ENCODE results near the gene CCL14. TPM values are rescaled to one million over a fixed set of nuclear protein-coding genes. Genes with fewer than 3 reads are reported as not detected.
A peak's percentile ranks its signal among the peaks of the same experiment; 100 is the strongest.
"Not testable (repeated sequence)": the region's sequence is repeated elsewhere in the genome, so short reads cannot be mapped to it uniquely, and the experiment has no call there.

The CCL14 gene
- total RNA-seq, 1 experiment from 2014 or later: not detected

DNA sequence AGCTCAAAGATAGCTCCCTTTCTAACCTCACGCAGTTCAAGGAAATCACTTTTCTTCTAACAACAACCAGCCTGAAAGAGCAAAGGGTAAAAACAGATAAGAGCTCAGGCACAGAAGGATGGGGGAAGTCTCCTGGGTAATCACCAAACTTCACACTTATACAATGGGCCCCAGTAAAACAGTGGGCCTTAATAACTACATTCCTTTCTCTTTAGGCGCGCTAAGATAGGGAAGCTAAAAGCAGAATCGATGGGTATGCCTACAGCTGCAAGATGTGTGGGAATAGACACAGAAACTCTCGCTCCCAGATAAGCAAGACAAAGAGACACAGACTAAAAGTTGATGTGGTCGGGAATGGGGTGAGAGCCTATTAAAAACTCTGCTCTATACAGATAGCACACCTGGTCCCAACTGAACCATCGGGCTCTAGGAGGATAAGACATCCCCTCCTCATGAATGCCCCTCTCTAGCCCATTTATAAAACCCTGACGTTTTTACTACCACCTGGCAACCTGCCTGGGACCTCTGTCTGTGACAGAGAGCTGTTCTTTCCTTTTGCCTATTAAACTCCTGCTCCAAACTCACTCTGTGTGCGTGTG, 43.8 kb downstream of the CCL14 start (continued):
- TF ChIP-seq, protein P1, sequence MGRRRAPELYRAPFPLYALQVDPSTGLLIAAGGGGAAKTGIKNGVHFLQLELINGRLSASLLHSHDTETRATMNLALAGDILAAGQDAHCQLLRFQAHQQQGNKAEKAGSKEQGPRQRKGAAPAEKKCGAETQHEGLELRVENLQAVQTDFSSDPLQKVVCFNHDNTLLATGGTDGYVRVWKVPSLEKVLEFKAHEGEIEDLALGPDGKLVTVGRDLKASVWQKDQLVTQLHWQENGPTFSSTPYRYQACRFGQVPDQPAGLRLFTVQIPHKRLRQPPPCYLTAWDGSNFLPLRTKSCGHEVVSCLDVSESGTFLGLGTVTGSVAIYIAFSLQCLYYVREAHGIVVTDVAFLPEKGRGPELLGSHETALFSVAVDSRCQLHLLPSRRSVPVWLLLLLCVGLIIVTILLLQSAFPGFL (CRISPR knock-in tag; IDR thresholded peaks at IDR 0.05; ENCODE audit: borderline replicate concordance): no peak

DNA sequence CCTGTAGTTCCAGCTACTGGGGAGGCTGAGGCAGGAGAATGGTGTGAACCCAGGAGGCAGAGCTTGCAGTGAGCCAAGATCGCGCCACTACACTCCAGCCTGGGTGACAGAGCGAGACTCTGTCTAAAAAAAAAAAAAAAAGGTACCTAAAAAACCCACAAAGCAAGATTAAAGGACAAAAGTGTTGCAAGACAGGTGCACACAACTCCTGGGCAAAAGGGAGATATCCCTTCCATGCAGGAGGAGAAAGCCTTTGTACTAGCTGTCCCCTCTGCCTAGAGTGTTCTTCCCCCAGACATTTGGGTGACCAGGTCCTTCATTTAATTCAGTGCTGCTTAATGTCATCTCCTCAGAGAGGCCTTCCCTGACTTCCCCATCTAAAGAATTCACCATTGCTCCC, 48.0 kb downstream of the CCL14 start:
- H3K9me3 Mint-ChIP-seq; H3K4me3 Mint-ChIP-seq; H3K27ac Mint-ChIP-seq; H3K27me3 Mint-ChIP-seq (ENCODE audit: low read depth); H3K36me3 Mint-ChIP-seq; DNase-seq (ENCODE audit: low spot score); H3K4me1 Mint-ChIP-seq; ATAC-seq; CTCF ChIA-PET: not testable (repeated sequence)
- POLR2A ChIA-PET: interaction anchor here (0.7 kb wide), 1 partner anchor 9 kb away, joined by 4 read pairs; no protein-coding TSS in a partner anchor

DNA sequence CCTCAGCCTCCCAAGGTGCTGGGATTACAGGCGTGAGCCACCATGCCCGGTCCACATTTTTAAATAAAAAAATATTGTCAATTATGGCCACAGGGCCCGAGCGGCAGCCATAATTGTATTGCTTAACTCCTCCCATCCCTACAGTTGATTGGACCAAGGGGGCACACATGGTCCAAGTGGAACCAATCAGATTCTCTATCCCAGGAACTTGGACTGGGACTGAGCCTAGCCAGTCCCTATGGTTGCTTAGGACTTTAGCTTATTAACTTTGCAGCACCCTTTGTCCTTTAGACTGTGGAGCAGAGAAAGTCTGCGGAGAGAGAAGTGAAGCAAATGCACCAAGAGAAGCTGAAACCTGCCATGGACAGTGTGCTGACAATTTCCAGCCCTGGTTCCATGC, 50.5 kb downstream of the CCL14 start:
- no peak for ATAC-seq
- H3K9me3 Mint-ChIP-seq: 0 out of 2 replicates have a peak, but pooled peaks cover 4% of the 10 kb centered on the region
- no peaks in the 10 kb centered on the region for H3K27me3 Mint-ChIP-seq (ENCODE audit: low read depth)
- TF ChIP-seq GRHL2 (CRISPR knock-in tag; IDR thresholded peaks at IDR 0.05; ENCODE audit: insufficient replicate concordance, severe bottlenecking) (no peak), FOXK1 (CRISPR knock-in tag; IDR thresholded peaks at IDR 0.05) (no peak)
- TF ChIP-seq, protein P2, sequence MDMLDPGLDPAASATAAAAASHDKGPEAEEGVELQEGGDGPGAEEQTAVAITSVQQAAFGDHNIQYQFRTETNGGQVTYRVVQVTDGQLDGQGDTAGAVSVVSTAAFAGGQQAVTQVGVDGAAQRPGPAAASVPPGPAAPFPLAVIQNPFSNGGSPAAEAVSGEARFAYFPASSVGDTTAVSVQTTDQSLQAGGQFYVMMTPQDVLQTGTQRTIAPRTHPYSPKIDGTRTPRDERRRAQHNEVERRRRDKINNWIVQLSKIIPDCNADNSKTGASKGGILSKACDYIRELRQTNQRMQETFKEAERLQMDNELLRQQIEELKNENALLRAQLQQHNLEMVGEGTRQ (CRISPR knock-in tag; IDR thresholded peaks at IDR 0.05): peak; percentile 38; the same call in 1 of the 2 replicates
- H3K36me3 Mint-ChIP-seq: no peaks in the 10 kb centered on the region
- ChIA-PET CTCF (interaction anchor here (0.6 kb wide), 1 partner anchor 137 kb away, joined by 3 read pairs; no protein-coding TSS in a partner anchor), POLR2A (no interaction called here)
- H3K4me1 Mint-ChIP-seq: peaks cover 14% of the 10 kb centered on the region
- H3K4me3 Mint-ChIP-seq: no peak overlapping the region
- H3K27ac Mint-ChIP-seq: no peak overlapping the region
- no peak for DNase-seq (ENCODE audit: low spot score)

DNA sequence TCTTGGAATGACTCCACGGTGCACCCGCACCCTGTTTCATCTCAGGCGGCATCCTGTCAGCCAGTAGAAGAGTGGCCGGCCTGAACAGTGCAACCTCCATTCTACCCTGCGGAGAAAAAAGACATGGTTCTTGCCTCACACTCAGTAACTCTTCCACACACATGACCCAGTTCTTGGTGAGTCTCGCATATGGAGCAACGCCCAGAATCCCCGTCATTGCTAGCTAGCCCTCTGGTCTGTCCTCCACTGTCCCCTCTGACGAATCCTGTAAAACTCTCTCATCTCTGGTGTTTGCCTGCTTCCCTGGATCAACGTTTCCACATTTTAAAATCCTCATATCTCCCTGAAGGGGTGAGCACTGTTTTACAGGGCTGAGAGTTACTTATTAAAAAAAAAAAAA, 51.8 kb downstream of the CCL14 start:
- H3K4me1 Mint-ChIP-seq: peaks cover 23% of the 10 kb centered on the region
- no peak overlapping the region for H3K4me3 Mint-ChIP-seq
- CTCF ChIA-PET: interaction anchor here (1.0 kb wide), 1 partner anchor 138 kb away, joined by 3 read pairs; no protein-coding TSS in a partner anchor
- no peak for DNase-seq (ENCODE audit: low spot score)
- ATAC-seq: no peak
- TF ChIP-seq, protein P3, sequence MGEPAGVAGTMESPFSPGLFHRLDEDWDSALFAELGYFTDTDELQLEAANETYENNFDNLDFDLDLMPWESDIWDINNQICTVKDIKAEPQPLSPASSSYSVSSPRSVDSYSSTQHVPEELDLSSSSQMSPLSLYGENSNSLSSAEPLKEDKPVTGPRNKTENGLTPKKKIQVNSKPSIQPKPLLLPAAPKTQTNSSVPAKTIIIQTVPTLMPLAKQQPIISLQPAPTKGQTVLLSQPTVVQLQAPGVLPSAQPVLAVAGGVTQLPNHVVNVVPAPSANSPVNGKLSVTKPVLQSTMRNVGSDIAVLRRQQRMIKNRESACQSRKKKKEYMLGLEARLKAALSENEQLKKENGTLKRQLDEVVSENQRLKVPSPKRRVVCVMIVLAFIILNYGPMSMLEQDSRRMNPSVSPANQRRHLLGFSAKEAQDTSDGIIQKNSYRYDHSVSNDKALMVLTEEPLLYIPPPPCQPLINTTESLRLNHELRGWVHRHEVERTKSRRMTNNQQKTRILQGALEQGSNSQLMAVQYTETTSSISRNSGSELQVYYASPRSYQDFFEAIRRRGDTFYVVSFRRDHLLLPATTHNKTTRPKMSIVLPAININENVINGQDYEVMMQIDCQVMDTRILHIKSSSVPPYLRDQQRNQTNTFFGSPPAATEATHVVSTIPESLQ (CRISPR knock-in tag; IDR thresholded peaks at IDR 0.05): no peak
- TF ChIP-seq, protein P4, sequence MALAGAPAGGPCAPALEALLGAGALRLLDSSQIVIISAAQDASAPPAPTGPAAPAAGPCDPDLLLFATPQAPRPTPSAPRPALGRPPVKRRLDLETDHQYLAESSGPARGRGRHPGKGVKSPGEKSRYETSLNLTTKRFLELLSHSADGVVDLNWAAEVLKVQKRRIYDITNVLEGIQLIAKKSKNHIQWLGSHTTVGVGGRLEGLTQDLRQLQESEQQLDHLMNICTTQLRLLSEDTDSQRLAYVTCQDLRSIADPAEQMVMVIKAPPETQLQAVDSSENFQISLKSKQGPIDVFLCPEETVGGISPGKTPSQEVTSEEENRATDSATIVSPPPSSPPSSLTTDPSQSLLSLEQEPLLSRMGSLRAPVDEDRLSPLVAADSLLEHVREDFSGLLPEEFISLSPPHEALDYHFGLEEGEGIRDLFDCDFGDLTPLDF (CRISPR knock-in tag; IDR thresholded peaks at IDR 0.05): no peak
- TF ChIP-seq ZNF423 (CRISPR knock-in tag; IDR thresholded peaks at IDR 0.05) (no peak), NFATC4 (CRISPR knock-in tag; IDR thresholded peaks at IDR 0.05) (no peak), MXD4 (CRISPR knock-in tag; IDR thresholded peaks at IDR 0.05; ENCODE audit: borderline replicate concordance) (no peak), NR2C2 (CRISPR knock-in tag; IDR thresholded peaks at IDR 0.05) (no peak), TEAD1 (CRISPR knock-in tag; IDR thresholded peaks at IDR 0.05) (no peak), FOXP1 (CRISPR knock-in tag; IDR thresholded peaks at IDR 0.05; ENCODE audit: borderline replicate concordance) (no peak), ZNF263 (CRISPR knock-in tag; IDR thresholded peaks at IDR 0.05; ENCODE audit: low read depth) (no peak)
- TF ChIP-seq, protein P5, sequence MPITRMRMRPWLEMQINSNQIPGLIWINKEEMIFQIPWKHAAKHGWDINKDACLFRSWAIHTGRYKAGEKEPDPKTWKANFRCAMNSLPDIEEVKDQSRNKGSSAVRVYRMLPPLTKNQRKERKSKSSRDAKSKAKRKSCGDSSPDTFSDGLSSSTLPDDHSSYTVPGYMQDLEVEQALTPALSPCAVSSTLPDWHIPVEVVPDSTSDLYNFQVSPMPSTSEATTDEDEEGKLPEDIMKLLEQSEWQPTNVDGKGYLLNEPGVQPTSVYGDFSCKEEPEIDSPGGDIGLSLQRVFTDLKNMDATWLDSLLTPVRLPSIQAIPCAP (CRISPR knock-in tag; IDR thresholded peaks at IDR 0.05): no peak
- TF ChIP-seq, protein P6, sequence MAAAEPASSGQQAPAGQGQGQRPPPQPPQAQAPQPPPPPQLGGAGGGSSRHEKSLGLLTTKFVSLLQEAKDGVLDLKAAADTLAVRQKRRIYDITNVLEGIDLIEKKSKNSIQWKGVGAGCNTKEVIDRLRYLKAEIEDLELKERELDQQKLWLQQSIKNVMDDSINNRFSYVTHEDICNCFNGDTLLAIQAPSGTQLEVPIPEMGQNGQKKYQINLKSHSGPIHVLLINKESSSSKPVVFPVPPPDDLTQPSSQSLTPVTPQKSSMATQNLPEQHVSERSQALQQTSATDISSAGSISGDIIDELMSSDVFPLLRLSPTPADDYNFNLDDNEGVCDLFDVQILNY (CRISPR knock-in tag; IDR thresholded peaks at IDR 0.05): no peak
- TF ChIP-seq, protein P7, sequence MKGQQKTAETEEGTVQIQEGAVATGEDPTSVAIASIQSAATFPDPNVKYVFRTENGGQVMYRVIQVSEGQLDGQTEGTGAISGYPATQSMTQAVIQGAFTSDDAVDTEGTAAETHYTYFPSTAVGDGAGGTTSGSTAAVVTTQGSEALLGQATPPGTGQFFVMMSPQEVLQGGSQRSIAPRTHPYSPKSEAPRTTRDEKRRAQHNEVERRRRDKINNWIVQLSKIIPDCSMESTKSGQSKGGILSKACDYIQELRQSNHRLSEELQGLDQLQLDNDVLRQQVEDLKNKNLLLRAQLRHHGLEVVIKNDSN (CRISPR knock-in tag; IDR thresholded peaks at IDR 0.05): no peak
- no peaks in the 10 kb centered on the region for H3K36me3 Mint-ChIP-seq
- POLR2A ChIA-PET: no interaction called here
- H3K9me3 Mint-ChIP-seq: 0 out of 2 replicates have a peak, but pooled peaks cover 4% of the 10 kb centered on the region
- H3K27me3 Mint-ChIP-seq (ENCODE audit: low read depth): peaks cover 5% of the 10 kb centered on the region
- no peak overlapping the region for H3K27ac Mint-ChIP-seq
